HG03108 (cell line): ENCODE results near the gene TSPAN3.

ENCODE experiments used
- ATAC-seq: cut with Tn5 transposase; IDR thresholded peaks from one replicate; pipeline ENCODE4 v1.9.1; 2021; ENCODE audit warnings: moderate library complexity; ENCODE audit not compliant: unreplicated experiment

TSPAN3 gene

GRCh38 chr15:77012868-77013267 lies 58.0 kb downstream of the TSPAN3 start:
- ATAC-seq: no peak

- ATAC-seq: no peak
Measured at GRCh38 chr15:77012117-77012712, 58.7 kb downstream of the TSPAN3 start.

GRCh38 chr15:77010857-77011256 lies 60.1 kb downstream of the TSPAN3 start:
- ATAC-seq: no peak

- no peak for ATAC-seq
Measured at GRCh38 chr15:77010312-77010686, 60.6 kb downstream of the TSPAN3 start.

GRCh38 chr15:77009646-77010311 lies 61.1 kb downstream of the TSPAN3 start:
- ATAC-seq: no peak

GRCh38 chr15:77009176-77009575 lies 61.7 kb downstream of the TSPAN3 start:
- ATAC-seq: no peak

GRCh38 chr15:77004189-77004588 lies 66.7 kb downstream of the TSPAN3 start:
- ATAC-seq: no peak

GRCh38 chr15:77002954-77003912 lies 67.7 kb downstream of the TSPAN3 start:
- peak; percentile 80 for ATAC-seq

- no peak for ATAC-seq
Measured at GRCh38 chr15:77002436-77002835, 68.5 kb downstream of the TSPAN3 start.

- ATAC-seq: no peak
Measured at GRCh38 chr15:77001966-77002365, 68.9 kb downstream of the TSPAN3 start.

GRCh38 chr15:77001351-77001750 lies 69.6 kb downstream of the TSPAN3 start:
- no peak for ATAC-seq

- no peak for ATAC-seq
Measured at GRCh38 chr15:76999996-77000395, 70.9 kb downstream of the TSPAN3 start.

- no peak for ATAC-seq
Measured at GRCh38 chr15:76998663-76999285, 72.1 kb downstream of the TSPAN3 start.

- no peak for ATAC-seq
Measured at GRCh38 chr15:76996526-76997401, 74.1 kb downstream of the TSPAN3 start.

- ATAC-seq: no peak
Measured at GRCh38 chr15:76996076-76996525, 74.8 kb downstream of the TSPAN3 start.

- peak; percentile 64 for ATAC-seq
Measured at GRCh38 chr15:76994971-76995945, 75.7 kb downstream of the TSPAN3 start, which contains the start of gene PSTPIP1. PSTPIP1 (plus strand) TSS chr15:76995126; CDS start chr15:76995574, 448 bp downstream.

GRCh38 chr15:76994496-76994895 lies 76.4 kb downstream of the TSPAN3 start:
- no peak for ATAC-seq

GRCh38 chr15:76994001-76994400 lies 76.9 kb downstream of the TSPAN3 start:
- ATAC-seq: no peak
